Stromal cell of bone marrow (primary cell): ENCODE results near the gene CFAP65.

Source experiments
- DNase-seq: peaks from one replicate; pipeline ENCODE4 v3.0.0-alpha.2; 2012; ENCODE audit warnings: low read depth

CFAP65 gene

DNA sequence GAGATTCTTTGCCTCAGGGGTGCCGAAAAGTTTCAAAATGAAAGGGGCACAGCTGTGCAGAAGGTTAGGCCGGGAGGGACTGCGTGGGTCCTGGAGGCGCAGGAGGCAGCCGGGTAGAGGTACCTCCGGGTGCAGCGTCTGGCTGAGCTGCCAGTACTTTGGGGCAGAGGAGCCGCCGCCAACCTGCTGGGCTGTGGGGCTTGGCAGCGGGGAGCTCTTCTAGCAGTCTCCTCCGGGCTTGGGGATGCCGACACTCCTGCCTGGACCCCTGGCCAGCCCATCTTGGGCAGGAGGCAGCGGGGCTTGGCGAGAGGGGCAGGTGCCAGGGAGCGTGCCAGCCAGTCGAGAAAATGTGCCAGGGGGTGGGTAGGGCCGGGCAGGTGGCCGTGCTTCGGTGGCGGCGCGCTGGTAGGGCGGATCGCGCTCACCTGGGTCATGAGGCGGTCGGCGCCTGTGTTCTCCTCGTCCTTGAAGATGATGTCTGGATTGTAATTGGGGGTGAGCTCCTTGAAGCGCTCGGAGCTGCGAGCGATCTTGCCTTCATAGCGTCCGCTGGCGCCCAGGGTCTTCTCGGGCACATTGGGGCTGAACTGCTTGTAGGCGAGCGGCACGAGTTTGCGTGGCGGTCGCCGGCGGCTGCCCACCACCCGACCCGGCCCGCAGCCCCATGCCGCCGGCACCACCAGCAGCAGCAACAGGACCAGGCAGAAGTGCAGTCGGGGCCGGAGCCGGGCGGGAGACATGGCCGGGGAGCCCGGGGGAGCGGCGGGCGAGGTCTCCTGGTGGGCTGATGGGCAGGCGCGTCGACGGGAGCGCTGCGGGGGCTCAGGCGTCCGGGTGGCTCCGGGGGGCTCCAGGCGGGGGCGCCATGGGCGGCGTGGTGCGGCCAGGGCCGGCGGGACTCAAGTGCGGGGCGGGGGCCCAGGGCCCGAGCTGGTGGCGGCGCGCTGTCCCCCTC, 18.7 kb upstream of the CFAP65 start:
- no peak for DNase-seq

GRCh38 chr2:219059375-219059724, 18.0 kb upstream of the CFAP65 start:
- no peak for DNase-seq

GRCh38 chr2:219058541-219059374, 17.4 kb upstream of the CFAP65 start:
- DNase-seq = no peak

DNA sequence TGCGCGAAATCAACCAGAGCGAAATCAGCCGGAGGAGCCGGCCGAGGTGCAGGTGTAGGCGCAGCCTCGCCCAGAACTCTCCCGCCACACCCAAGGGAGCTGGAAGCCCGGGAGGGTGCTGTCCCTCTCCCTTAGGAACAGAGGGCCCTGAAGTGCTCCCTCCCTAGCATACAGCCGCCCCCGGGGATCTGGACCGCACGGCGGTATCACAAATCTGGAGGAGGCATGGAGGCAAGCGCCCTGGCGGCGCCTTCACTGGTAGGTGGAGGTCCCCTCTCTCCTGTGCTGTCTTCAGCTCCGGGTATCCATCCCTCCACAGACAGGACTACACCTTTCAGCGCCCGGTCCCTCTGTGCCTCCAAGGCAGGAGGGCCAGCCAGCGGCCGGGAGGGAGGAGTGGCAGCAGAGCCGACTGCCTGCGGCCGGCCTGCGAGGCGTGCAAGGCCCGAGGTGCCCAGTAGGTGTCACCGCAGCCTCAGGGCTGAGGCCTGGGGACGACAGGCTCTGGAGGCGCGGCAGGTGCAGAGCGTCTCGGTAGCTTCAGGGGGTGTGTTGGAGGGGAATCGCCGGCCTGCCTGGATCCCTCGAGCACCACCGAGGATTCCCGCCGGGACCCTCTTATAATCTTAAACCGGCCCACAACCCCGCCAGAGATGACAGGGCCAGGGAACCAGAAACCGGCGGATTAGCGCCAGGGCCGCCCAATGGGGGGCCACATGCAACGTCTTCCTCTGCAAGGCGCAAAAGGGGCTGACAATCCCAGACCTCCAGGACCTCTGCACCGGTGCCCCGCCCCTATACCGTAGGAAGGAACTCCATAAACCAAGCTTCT, 16.6 kb upstream of the CFAP65 start:
- peak; percentile 28 for DNase-seq

DNA sequence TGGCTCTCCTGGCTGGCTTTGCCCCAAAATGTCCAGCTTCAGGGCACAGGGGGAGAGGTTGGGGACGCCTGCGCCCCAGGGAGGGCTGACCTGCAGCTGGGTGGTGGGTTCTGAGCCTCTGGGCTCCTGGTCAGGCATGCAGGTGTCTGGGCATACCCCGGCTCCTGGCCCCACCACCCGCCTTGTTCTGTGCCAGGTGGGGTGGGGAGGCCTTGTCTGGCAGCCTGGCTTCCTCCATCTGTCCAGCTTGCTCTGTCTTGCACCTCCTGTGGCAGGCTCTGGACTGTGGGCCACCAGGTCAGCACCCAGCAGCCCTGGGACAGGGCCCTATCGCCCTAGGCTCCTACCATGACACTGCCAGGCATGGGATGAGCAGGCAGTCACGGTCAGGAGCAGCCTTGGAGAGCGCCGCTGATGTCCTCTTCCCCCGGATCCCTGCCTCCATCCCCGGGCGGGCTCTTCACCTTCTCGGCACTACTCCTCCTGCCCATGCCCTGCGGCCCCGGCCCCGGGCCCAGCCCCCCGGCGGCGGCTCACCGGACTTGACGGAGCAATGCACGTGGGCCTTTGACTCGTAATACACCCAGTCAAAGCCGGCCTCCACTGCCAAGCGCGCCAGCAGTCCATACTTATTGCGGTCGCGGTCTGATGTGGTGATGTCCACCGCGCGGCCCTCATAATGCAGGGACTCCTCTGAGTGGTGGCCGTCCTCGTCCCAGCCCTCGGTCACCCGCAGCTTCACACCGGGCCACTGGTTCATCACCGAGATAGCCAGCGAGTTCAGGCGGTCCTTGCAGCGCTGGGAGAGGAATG, 15.8 kb upstream of the CFAP65 start:
- DNase-seq = no peak

GRCh38 chr2:219056176-219056895, 15.0 kb upstream of the CFAP65 start:
- no peak for DNase-seq

DNA sequence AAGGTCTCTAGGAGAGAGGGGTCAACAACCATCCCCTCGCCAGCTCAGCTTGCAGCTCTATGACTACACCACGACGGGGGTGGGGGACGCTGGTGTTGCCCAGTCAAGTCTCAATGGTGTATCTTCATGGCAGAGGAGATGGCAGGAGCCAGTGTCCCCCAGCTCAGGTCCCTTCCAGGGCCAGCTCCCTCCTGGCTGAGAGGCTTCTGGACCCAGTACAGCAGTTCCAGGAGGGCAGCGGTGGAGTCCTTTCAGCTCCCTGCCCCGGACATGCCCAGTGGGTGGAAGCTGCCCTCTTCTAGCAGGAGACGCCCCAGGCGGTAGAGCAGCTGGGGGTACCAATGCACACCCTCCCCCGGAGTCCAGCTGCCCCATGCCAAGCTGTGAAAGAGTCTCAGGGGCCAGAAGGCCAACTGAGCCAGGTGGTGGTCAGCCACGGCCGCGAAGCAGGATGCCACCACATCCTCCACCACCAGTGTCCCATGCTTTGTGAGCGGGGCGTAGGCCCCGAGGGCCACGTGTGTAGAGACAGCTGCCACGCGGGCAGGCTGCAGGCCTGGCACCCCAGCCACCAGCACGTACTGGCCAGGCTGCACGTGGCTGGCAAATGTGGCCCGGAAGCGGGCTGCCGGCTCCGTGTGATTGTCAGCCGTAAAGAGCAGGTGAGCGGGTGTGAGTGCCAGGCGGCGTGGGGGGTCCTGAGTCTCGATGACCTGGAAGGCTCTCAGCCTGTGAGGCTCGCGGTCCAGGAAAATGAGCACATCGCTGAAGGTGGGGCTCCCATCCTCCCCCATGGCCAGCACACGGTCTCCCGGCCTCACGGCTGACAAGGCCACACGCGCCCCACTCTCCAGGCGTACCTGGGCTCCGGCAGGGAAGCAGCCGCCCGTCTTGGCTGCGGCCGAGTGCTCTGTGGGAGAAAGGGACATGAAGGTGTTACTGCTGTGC, 13.9 kb upstream of the CFAP65 start:
- no peak for DNase-seq

GRCh38 chr2:219049282-219049681, 8.0 kb upstream of the CFAP65 start:
- no peak for DNase-seq

DNA sequence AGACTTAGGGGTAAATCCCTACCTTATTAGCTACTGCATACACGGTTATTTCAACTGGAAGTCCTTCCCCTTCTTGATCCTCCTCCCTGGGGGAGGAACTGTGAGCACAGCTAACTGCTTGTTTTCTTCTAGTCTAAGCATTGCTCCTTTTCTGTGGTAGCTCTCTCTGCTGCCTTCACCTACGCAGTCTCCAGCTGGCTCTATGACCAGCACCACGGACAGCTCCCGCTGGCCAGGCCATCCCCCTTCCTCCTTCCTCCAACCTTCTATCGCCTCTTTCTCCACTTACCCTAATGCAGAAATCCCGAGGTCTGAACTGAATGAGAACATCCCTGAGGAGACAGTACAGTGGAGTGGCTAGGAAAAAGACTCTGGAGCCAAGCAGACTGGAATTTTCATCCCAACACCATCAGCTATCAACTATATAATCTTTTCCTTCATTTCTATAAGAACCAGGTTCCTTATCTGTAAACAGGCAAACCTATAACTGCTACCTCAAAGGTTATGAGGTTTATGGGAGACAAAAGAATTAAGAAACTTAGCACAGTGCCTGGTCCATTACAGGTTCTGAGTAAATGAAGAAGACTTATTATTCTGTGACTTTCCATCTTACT, 4.7 kb upstream of the CFAP65 start:
- peak; percentile 11 for DNase-seq

DNA sequence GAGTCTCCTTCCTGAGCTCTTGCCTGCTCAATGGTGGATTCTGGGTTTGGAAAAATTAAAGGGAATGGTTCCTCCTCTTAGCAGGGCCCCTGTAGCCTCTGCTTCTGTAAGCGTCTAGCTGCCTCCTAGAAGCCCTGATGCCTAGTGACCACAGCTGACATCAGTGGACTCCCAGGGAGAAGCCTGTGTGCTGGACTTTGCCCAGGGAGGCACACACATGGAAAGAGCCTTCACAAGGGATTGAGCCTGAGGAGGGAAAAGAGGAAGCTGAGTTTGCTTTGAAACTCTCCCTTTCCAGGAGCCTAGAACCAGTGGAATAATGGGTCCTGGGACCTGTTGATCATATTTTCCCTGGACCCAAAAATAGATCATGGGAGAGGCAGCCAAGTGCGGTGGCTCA, 1.4 kb upstream of the CFAP65 start:
- DNase-seq = no peak

GRCh38 chr2:219042157-219042556, 841 bp upstream of the CFAP65 start:
- no peak for DNase-seq

DNA sequence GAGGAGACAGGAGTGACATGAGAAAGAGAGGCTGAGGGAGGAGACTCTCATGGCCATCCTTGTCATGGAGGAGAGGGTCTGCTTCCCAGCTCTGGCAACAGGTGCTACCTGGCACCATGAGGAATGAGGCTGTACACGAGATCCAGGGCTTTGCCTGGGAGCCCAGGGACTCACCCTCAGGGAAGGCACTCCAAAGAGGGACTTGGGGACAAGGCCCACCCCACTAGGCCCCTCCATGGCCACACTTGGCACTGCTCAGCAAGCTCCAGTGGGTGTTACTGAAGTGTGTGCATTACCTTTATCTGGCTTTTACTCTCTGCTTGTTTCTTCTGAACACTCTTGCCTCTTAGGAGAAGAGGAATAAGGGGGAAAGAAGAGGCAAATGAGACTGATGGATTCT, 2.7 kb downstream of the CFAP65 start:
- no peak for DNase-seq

- no peak for DNase-seq
Observed at GRCh38 chr2:219037783-219038499, 3.4 kb downstream of the CFAP65 start.

DNA sequence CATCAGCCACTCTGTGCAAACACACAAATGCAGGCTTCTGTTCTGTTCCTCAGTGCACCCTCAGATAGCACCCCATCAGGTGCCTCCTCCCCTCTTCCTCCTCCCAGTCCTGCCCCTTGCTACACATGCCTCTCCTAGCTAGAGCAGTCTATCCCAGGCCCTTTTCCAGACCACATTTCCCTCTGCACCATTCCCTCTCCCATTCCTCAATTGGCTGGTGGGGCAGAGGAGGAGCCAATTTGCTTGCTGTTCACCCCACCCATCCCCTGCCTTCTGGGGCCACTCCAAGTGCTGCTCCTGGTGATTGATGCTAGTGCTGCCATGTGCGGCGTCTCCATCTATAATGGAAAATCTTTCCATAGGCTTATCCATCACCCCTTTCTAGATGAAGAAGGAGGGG, 5.4 kb downstream of the CFAP65 start:
- DNase-seq = no peak

DNA sequence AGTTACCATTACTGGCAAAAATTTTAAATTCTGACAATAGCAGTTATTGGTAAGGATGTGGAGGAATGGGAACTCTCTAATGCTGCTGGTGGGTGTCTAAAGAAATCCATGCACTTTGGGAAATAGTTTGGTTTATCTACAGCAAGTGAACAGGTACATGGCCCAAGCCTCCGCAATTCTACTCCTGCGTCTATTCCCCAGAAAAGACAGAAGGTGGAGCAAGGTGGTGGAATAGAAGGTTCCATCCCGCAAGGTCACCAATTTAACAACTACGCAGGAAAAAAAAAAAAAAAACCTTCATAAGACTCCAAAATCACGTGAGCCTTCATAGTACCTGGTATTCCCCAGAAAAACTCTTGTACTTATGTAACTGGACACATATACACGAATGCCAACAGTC, 6.5 kb downstream of the CFAP65 start:
- no peak for DNase-seq

DNA sequence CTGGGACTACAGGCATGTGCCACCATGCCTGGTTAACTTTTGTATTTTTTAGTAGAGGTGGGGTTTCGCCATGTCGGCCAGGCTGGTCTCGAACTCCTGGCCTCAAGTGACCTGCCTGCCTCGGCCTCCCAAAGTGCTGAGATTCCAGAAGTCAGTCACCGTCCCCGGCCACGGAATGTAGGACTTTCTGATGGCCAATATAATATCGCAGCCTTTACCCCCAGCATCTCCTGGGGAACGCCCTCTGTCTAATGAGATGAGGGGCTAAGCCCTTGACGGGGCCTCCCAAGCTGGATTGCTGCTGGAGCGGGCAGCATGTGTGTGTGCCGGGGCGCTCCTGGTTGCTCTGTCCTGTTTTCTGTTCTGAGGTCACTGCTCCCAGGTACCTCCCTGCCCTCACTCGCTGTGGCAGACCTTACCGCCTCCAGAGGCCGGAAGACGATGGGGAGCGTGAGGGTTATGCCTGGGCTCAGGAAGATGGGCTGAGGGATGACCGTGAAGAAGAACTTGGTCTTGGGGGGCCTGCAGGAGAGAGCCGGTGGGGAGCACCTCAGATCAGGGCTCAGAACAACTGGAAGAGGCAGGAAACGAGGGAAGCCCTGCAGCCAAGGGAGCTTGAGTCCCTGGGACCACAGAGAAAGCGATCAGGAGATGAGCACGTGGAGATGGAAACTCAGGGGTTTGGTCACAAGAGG, 9.1 kb downstream of the CFAP65 start:
- DNase-seq = no peak

GRCh38 chr2:219031005-219031738, 10.1 kb downstream of the CFAP65 start:
- no peak for DNase-seq
